Right renal cortex interstitium (tissue), 3 donors: ENCODE data around the gene GRWD1. TPM values are rescaled to one million over a fixed set of nuclear protein-coding genes. Genes with fewer than 3 reads are reported as not detected.

ENCODE experiments used
- DNase-seq, 3 donors: peaks; one replicate each; pipeline ENCODE4 v3.0.0-alpha.2; 2013; ENCODE audit warnings: low read depth in 3 of 3, low spot score in 2 of 3
- polyA plus RNA-seq, 3 donors: library from polyadenylated mRNA; unstranded; fragments of 120-200 nt; gene quantifications; one replicate each; pipeline ENCODE4 v1.2.1, GENCODE V29; 2013; ENCODE audit not compliant: insufficient read length in 3 of 3

The GRWD1 gene
- polyA plus RNA-seq, 3 donors, result 19.8 to 24.8 (median 24.0) TPM

DNA sequence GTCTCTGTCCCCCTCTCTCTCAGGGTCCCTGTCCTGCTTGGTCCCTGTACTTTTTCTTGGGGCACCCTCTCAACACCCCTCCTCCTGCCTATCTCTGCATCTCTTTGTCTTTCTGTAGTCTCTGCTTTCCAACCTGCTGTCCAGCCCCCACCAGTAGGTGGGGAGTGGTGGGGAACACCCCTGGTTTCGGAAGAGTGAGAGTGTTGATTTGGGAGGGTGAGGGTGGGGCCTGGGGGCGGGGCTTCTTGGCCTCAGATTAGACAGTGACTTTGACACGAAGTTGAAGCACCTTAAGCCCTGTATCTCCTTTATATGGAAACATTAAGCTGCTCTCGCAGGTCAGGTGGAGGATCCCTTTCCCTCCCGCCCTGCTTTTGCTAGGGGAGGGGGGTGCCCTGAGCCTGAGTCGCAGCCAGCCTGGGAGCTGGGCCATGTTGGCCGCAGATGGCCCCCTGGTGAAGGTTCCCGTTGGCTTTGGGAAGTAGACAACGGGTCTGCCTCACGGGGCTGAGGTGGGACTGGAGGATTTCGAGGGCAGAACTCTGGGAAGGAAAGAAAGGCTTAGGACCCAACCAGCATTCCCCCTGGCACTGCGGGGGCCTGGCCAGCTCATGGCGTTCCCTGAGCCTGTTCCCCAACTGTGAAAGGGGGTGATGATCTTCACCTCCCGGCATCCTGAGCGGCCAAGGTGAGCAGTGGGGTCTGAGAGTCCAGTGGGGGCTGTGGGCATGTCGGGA is 9.6 kb downstream of the GRWD1 start, which contains the start of gene KCNJ14:
Gene KCNJ14, plus strand, starts transcription at position 404 of the 737 bp plus-strand sequence. CDS start 6,151 bp downstream, outside the sequence.
- no peak for DNase-seq

DNA sequence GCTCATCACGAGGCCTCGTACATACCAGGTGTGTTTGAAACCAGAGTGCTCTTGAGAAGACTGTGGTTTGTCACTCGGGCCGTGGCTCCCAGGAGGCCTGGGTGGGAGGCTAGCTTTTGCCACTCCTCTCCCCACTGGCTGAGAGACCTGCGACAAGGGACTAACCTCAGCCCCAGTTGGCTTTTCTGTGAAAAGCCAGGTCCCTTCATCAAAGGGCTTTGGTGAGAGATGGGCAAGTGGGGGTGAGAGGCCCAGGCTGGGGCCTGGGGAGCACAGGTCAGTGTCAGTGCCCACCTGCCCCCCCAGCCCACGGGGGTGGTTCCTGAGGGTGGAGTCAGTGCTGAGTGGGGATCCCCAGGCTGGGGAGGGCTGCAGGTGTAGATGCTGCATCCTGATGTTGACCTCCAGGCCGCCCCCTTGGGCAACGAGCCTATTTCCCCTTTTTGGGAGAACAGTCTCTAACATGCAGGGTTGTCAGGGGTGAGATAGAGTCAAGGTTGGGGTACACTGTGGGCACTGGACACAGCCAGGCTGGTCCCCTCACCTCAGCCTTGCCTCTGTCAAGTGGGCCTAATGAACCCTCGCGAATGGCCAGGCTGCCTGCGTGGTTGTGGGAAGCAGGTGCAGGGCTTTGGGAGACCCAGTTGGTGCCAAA is 10.3 kb downstream of the GRWD1 start:
- DNase-seq, result no peak

- no peak for DNase-seq
Observed at GRCh38 chr19:48456864-48457263, 11.1 kb downstream of the GRWD1 start.

DNA sequence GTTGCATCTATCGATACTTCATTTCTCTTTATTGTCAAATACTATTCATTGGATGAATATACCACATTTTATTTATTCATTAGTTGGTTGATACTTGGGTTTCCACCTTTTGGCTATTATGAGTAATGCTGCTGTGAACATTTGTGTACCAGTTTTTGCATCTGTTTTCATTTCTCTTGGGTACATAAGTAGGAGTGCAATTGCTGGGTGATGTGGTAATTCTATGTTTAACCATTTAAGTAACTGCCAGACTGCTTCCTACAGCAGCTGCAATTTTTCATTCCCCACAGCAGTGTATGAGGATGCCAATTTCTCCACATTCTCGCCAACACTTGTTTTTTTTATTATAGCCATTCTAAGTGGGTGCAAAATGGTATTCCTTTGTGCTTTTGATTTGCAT is 12.2 kb downstream of the GRWD1 start:
- DNase-seq, result no peak

GRCh38 chr19:48461651-48461981 is 15.8 kb downstream of the GRWD1 start:
- DNase-seq, result no peak

- DNase-seq, result no peak
Observed at GRCh38 chr19:48461982-48462655, 16.3 kb downstream of the GRWD1 start.

DNA sequence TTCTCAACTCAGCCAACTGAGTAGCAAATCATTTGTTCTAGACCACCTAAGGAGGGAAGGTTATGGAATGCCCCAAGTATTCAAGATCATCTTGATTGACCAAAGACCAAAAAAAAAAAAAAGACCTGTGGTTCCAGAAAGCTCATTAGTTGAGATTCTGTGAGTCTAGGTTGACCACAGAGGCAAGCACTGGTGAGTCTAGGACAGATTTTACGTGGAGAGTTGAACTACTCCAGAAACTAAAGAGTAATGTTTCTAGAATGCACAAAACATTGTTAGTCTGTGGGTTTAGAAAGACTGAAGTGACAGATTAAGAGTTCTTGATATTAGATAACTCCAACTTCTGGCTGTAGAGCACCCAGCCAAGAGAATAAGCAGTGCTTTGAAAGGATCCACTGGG is 19.4 kb downstream of the GRWD1 start:
- DNase-seq, result no peak

DNA sequence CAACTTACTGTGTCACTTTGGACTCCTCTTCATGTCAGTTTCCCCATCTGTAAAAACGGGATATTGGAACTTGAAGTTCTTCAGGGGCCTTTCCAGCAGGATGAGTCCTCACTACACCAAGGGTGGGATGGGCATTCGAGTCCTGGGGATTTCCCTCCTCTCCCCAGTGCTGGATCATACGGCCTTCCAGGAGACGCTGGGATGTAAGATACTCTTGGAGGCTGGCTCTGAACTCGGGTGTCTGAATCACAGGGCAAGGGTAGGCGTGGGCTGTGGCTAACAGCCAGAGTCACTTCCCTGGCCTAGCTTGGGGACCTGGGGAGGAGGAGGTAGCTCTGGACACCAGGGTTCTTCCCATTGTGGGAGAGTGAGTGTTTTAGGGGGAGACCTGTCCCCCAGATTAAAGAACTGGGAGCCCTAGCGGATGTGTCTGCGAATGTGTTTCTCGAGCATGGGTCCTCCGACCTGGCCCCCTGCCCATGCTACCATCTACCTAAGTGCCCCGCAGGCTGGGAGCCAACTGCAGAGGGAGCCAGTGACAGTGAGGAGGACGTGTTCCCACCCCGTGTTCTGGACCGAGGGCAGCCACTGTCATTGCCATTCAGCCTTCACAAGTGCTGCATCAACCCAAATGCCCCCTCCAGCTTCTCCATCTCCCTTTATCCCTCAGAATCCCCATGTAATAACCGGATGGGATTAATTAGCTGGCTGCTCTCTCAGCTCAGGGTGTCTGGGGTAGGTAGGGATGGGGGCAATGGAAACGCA is 21.0 kb downstream of the GRWD1 start:
- no peak for DNase-seq

- peak; percentile 100 for DNase-seq
Observed at GRCh38 chr19:48468772-48469288, 23.0 kb downstream of the GRWD1 start.

DNA sequence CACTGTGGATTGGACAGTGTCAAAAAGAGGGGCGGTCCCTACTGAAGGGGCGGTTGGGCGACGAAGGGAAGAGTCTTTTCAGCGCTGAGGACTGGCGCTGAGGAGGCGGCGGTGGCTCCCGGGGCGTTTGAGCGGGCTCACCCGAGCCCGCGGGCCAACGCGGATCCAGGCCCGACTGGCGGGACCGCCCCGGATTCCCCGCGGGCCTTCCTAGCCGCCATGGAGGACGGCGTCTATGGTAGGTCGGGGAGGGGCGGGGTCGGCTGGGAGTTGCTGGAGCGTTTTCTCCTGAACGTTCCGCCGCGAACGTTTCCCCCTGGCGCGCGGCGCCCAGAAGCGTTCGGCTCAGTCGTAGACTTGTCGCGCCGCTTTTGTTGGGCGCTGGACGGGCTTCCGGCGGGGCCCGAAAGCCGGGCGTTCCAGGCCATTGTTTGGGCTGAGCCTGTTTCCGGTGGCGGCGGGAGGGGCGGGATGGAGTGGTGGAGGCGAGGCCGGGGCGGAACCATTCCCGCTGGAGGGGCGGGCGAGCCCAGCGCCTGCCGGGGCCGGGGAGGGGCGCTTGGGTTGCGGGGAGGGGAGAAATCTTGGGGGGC is 23.6 kb downstream of the GRWD1 start, which contains the start of gene CYTH2:
Gene CYTH2, plus strand, starts transcription at position 81 of the 593 bp plus-strand sequence. Its CDS starts 139 bp downstream, at position 220.
- DNase-seq, result no peak

DNA sequence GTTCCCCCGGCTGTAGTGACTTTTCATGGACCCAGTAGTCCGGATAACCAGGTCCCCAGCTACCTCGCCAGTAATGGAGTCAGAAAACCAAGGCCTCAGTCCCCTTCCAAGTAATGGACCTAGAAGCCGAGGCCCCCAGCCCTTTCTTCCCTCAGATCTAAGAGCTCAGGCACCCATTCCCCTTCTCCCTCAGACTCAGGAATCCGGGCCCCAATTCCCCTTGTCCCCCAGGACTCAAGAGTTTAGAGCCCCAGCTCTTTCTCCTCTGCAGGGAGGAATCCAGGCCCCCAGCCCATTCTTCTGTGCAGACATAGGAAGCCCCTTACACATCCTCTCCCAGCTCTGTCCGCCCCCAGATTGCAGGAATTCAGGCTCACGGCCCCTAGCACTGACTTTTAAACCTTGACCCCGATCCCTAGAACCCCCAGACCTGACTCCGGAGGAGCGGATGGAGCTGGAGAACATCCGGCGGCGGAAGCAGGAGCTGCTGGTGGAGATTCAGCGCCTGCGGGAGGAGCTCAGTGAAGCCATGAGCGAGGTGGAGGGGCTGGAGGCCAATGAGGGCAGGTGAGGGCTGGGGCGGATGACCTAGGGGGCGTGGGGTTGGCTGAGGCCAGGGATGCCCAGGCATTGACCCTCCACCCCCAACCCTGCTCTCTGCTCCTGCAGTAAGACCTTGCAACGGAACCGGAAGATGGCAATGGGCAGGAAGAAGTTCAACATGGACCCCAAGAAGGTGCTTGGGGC is 24.3 kb downstream of the GRWD1 start:
- DNase-seq, result no peak

GRCh38 chr19:48470856-48471255 is 25.1 kb downstream of the GRWD1 start:
- no peak for DNase-seq

GRCh38 chr19:48471836-48472235 is 26.1 kb downstream of the GRWD1 start:
- no peak for DNase-seq

DNA sequence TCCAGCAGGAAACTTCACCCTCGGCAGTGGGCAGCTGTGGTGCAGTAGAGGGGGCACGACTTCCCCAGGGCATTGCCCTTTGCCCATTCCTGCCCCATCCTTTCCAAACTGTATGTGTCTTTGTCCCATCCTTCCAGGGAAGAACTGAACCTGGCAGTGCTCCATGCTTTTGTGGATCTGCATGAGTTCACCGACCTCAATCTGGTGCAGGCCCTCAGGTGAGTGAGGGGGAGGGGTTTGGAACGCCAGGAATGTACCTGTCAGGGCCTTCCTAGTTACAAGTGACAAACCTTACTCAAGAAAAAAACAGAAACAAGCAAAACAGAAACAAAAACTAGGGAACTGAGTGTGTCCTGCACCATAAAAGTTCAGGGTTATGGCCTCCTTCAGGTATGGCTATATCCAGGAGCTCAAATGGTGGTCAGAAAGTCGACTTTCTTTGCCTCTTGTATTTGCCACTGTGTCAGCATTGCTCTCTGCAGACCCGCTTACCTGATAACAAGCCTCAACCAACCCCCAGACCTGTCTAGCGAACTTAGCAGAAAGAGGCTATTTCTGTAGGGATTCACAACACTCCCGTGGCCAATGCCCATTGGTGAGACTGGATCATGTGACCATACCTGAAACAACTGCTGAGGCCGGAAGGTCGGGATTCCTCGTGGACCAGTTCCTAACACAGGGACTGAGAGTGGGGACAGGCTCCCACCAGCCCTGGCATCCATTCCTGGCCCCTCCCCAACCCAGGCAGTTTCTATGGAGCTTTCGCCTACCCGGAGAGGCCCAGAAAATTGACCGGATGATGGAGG is 27.6 kb downstream of the GRWD1 start:
- no peak for DNase-seq

DNA sequence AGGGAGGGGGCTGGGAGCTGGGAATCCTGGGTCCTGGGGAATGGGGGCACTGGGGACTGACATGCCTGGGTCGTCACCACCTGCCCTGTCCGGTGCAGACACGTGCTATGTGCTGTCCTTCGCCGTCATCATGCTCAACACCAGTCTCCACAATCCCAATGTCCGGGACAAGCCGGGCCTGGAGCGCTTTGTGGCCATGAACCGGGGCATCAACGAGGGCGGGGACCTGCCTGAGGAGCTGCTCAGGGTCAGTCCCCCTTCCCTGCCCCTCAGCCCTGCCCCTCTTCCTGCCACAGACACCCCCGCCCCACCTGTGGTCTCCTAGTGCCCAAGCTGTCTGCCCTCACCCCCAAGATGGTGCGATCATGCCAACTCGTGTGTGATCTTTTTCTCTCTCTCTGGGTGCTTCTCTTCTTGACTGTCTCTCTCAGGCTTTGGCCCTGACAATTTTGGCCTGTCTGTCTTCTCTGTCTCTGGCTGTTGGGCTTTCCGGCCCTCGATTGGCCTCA is 28.4 kb downstream of the GRWD1 start:
- DNase-seq, result no peak

GRCh38 chr19:48475369-48476068 is 29.7 kb downstream of the GRWD1 start:
- DNase-seq, result no peak

GRCh38 chr19:48476176-48476575 is 30.4 kb downstream of the GRWD1 start:
- DNase-seq, result no peak
